Endodermal cell (in vitro differentiated cells): ENCODE data around the gene SZT2. TPM values are rescaled to one million over a fixed set of nuclear protein-coding genes. Genes with fewer than 3 reads are reported as not detected.

Source experiments
- DNase-seq: peaks from one replicate; pipeline ENCODE4 v3.0.0-alpha.2; 2017
- H3K27ac ChIP-seq: 2 replicates; pipeline ENCODE4 v1.5.1; 2013; ENCODE audit warnings: mild to moderate bottlenecking, low read depth, low read length, moderate library complexity
- H3K27me3 ChIP-seq: 2 replicates; pipeline ENCODE4 v1.6.1; 2013; ENCODE audit warnings: mild to moderate bottlenecking, low read length, moderate library complexity; ENCODE audit not compliant: insufficient read depth, control insufficient read depth, poor library complexity, severe bottlenecking
- H3K36me3 ChIP-seq: 2 replicates; pipeline ENCODE4 v1.7.0; 2013; ENCODE audit warnings: mild to moderate bottlenecking, low read length, moderate library complexity; ENCODE audit not compliant: control insufficient read depth, insufficient read depth
- H3K4me1 ChIP-seq: one replicate; pipeline ENCODE4 v1.7.0; 2013; ENCODE audit warnings: low read length; ENCODE audit not compliant: control insufficient read depth, insufficient read depth
- H3K4me3 ChIP-seq: 2 replicates; pipeline ENCODE4 v1.5.1; 2013; ENCODE audit warnings: mild to moderate bottlenecking, low read length, moderate library complexity
- H3K9ac ChIP-seq: 2 replicates; pipeline ENCODE4 v1.6.1; 2013; ENCODE audit warnings: mild to moderate bottlenecking, low read length, moderate library complexity; ENCODE audit not compliant: poor library complexity, severe bottlenecking; ENCODE audit errors: extremely low read depth
- H3K9me3 ChIP-seq: 2 replicates; pipeline ENCODE4 v1.6.1; 2013; ENCODE audit warnings: mild to moderate bottlenecking, low read length, moderate library complexity; ENCODE audit not compliant: control insufficient read depth
- H3K27ac Mint-ChIP-seq: 2 replicates; pipeline ENCODE4 v1.8.0; 2020; ENCODE audit warnings: mixed read lengths
- H3K27me3 Mint-ChIP-seq: 2 replicates; pipeline ENCODE4 v1.8.0; 2021; ENCODE audit warnings: mild to moderate bottlenecking, mixed read lengths; ENCODE audit not compliant: insufficient read depth
- H3K36me3 Mint-ChIP-seq: 2 replicates; pipeline ENCODE4 v1.8.0; 2020; ENCODE audit warnings: low read depth, mixed read lengths
- H3K4me1 Mint-ChIP-seq: 2 replicates; pipeline ENCODE4 v1.8.0; 2020; ENCODE audit warnings: mixed read lengths
- H3K4me3 Mint-ChIP-seq: 2 replicates; pipeline ENCODE4 v1.8.0; 2020; ENCODE audit warnings: mild to moderate bottlenecking, moderate library complexity, mixed read lengths
- H3K9me3 Mint-ChIP-seq: 2 replicates; pipeline ENCODE4 v1.8.0; 2020; ENCODE audit warnings: mild to moderate bottlenecking, mixed read lengths
- WGBS, 2 experiments: methylation state at CpG; one replicate each; pipeline versions ENCODE4 v1.1.5 to v1.1.7; 2013; ENCODE audit warnings: missing lambda C conversion rate in 2 of 2, mixed read lengths in 1 of 2; ENCODE audit not compliant: insufficient coverage in 1 of 2, insufficient read length in 1 of 2; 5-methylcytosine and 5-hydroxymethylcytosine counted together
- total RNA-seq, 2 donors: library from RNA; stranded (reverse); fragmentation: NEBNext Ultra II Directional in 1 of 2; extraction: Animal tissue kit (Norgen Biotek cat#: 25700) in 1 of 2; gene quantifications; 2 replicates in 1 of 2; 3 replicates in 1 of 2; pipeline ENCODE4 v1.2.1, GENCODE V29; 2021
- TF ChIP-seq, protein P1 (sequence below): fragments of 200-600 bp; sonication (generic); conservative IDR thresholded peaks from 2 replicates; pipeline ENCODE4 v1.5.0; 2021; ENCODE audit warnings: antibody characterized with exemption, mild to moderate bottlenecking

The SZT2 gene
- total RNA-seq, 2 donors from 2014 or later, result 55.6 to 59.7 TPM

DNA sequence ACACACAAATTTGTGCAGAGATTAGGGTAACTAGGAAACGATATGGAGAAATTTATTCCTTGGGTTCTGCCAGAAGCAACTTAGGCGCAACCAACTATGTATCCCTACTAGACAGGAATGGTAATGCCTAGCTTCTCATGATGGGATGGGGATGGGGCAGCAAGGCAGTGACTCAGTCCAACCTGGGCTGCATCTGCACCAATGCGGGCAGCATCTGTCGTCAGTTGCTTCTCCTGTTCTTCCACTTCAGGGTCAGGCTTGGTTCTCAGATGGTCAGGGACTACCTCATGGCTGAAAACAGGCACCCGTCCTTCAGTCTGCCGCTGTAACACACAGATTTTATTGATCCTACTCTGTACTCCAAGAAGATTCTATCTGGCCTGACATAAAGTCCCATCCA lies 3.0 kb upstream of the SZT2 start:
- H3K27ac Mint-ChIP-seq, result no peak overlapping the region
- TF ChIP-seq, protein P1, sequence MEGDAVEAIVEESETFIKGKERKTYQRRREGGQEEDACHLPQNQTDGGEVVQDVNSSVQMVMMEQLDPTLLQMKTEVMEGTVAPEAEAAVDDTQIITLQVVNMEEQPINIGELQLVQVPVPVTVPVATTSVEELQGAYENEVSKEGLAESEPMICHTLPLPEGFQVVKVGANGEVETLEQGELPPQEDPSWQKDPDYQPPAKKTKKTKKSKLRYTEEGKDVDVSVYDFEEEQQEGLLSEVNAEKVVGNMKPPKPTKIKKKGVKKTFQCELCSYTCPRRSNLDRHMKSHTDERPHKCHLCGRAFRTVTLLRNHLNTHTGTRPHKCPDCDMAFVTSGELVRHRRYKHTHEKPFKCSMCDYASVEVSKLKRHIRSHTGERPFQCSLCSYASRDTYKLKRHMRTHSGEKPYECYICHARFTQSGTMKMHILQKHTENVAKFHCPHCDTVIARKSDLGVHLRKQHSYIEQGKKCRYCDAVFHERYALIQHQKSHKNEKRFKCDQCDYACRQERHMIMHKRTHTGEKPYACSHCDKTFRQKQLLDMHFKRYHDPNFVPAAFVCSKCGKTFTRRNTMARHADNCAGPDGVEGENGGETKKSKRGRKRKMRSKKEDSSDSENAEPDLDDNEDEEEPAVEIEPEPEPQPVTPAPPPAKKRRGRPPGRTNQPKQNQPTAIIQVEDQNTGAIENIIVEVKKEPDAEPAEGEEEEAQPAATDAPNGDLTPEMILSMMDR, result no peak
- Histone ChIP-seq H3K4me1 (peaks cover 3% of the 10 kb centered on the region), H3K36me3 (peaks cover 52% of the 10 kb centered on the region), H3K27me3 (no peaks in the 10 kb centered on the region), H3K27ac (no peak overlapping the region), H3K9me3 (no peaks in the 10 kb centered on the region), H3K9ac (no peak overlapping the region), H3K4me3 (no peak overlapping the region)
- peaks cover 16% of the 10 kb centered on the region for H3K4me1 Mint-ChIP-seq
- no peak overlapping the region for H3K4me3 Mint-ChIP-seq
- peaks cover 37% of the 10 kb centered on the region for H3K36me3 Mint-ChIP-seq
- no peaks in the 10 kb centered on the region for H3K9me3 Mint-ChIP-seq
- DNase-seq, result no peak
- 85 to 95% methylated on average over 2 to 6 of the region's 6 CpGs for WGBS, 2 experiments
- no peaks in the 10 kb centered on the region for H3K27me3 Mint-ChIP-seq

DNA sequence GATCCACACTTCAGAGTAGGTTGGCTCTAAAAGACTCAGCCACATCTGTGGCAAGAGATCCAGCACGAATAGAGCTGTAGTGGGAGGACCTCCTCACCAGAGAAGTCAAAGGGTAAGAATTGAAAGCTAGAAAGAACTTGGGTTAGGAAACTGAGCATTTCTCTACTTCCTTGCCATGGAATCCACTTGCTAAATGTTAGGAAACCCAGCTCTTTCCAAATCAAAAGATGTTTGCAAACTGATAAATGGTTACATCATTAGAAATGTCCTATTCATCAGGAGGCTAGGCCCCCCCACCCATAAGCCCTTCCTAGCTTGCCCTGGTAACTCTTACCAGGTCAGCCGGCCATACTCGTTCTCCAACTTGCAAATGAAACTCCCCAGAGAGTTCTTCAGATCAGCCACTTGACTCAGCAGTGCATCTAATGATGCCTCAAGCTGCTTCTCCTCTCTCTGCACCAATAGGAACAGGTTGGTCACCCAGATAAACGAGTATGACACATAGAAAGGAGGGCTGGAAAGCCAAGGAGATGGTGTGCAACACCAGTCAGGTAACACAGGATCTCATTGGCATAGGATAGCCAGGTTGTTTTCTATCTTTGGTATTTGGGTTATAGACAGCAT lies 1.6 kb upstream of the SZT2 start:
- H3K9me3 ChIP-seq, result no peaks in the 10 kb centered on the region
- no peaks in the 10 kb centered on the region for H3K27me3 ChIP-seq
- 87 to 89% methylated on average over 3 to 4 of the region's 4 CpGs for WGBS, 2 experiments
- no peak overlapping the region for H3K27ac ChIP-seq
- H3K4me1 Mint-ChIP-seq, result peaks cover 16% of the 10 kb centered on the region
- peak overlapping the region; percentile 99 for H3K4me3 ChIP-seq
- no peak overlapping the region for H3K9ac ChIP-seq
- H3K9me3 Mint-ChIP-seq, result no peaks in the 10 kb centered on the region
- TF ChIP-seq, protein P1, result no peak
- H3K4me3 Mint-ChIP-seq, result peak overlapping the region; percentile 94
- peaks cover 50% of the 10 kb centered on the region for H3K36me3 ChIP-seq
- no peaks in the 10 kb centered on the region for H3K27me3 Mint-ChIP-seq
- no peak for DNase-seq
- peaks cover 30% of the 10 kb centered on the region for H3K36me3 Mint-ChIP-seq
- peaks cover 3% of the 10 kb centered on the region for H3K4me1 ChIP-seq
- H3K27ac Mint-ChIP-seq, result peak overlapping the region; percentile 98

DNA sequence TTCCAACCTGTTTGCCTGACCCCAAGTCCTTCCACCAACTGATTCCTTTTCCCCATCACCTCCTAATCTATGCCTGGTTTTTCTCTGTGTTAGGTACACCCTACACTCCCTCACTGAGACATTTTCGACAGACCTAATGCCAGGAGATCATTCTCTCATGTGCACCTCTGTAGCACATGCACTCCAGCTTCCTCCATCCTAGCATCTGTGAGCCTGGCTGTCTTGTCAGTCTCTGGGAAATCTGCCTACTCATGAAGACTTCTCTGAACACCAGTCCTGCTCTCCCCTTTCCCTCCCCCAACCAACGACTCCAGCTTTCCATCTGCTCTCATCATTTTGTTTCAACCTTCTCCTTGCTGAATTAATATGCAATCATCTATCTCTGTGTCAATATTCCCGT lies 1.1 kb upstream of the SZT2 start:
- Mint-ChIP-seq H3K4me3 (peak overlapping the region; percentile 94), H3K27ac (peak overlapping the region; percentile 98), H3K9me3 (no peaks in the 10 kb centered on the region), H3K27me3 (no peaks in the 10 kb centered on the region), H3K4me1 (peaks cover 16% of the 10 kb centered on the region), H3K36me3 (peaks cover 24% of the 10 kb centered on the region)
- Histone ChIP-seq H3K27me3 (no peaks in the 10 kb centered on the region), H3K36me3 (peaks cover 44% of the 10 kb centered on the region), H3K4me1 (peaks cover 3% of the 10 kb centered on the region), H3K9ac (peak overlapping the region; percentile 79), H3K9me3 (no peaks in the 10 kb centered on the region), H3K27ac (no peak overlapping the region), H3K4me3 (peak overlapping the region; percentile 99)
- DNase-seq, result no peak
- WGBS, 2 experiments, result 84 to 93% methylated on average over 3 of the region's 3 CpGs
- TF ChIP-seq, protein P1, result no peak
